ENCODE measurements around the gene IMPACT. TPM values are rescaled to one million over a fixed set of nuclear protein-coding genes. Genes with fewer than 3 reads are reported as not detected.
A peak's percentile ranks its signal among the peaks of the same experiment; 100 is the strongest.

Gene IMPACT, protein sequence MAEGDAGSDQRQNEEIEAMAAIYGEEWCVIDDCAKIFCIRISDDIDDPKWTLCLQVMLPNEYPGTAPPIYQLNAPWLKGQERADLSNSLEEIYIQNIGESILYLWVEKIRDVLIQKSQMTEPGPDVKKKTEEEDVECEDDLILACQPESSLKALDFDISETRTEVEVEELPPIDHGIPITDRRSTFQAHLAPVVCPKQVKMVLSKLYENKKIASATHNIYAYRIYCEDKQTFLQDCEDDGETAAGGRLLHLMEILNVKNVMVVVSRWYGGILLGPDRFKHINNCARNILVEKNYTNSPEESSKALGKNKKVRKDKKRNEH
- 10 to 100 TPM; 14.1 to 21.5 (median 20.6) TPM for total RNA-seq
- polyA plus RNA-seq: 1 to 10 TPM; 4.1 to 5.6 (median 4.8) TPM
- long read RNA-seq, donor 1, transcript IMPACT-201 (11 exons, 3,792 nt): major isoform, 17 of 20 reads
- long read RNA-seq, donor 1, partial matches to known transcripts: 2 of 20 reads
- long read RNA-seq, donor 1, other reads (novel, unspliced or antisense): 1 of 20 reads
- long read RNA-seq, donor 2, transcript IMPACT-201 (11 exons, 3,792 nt): major isoform, 24 of 30 reads
- long read RNA-seq, donor 2, partial matches to known transcripts: 0 of 30 reads
- long read RNA-seq, donor 2, other reads (novel, unspliced or antisense): 6 of 30 reads

DNA sequence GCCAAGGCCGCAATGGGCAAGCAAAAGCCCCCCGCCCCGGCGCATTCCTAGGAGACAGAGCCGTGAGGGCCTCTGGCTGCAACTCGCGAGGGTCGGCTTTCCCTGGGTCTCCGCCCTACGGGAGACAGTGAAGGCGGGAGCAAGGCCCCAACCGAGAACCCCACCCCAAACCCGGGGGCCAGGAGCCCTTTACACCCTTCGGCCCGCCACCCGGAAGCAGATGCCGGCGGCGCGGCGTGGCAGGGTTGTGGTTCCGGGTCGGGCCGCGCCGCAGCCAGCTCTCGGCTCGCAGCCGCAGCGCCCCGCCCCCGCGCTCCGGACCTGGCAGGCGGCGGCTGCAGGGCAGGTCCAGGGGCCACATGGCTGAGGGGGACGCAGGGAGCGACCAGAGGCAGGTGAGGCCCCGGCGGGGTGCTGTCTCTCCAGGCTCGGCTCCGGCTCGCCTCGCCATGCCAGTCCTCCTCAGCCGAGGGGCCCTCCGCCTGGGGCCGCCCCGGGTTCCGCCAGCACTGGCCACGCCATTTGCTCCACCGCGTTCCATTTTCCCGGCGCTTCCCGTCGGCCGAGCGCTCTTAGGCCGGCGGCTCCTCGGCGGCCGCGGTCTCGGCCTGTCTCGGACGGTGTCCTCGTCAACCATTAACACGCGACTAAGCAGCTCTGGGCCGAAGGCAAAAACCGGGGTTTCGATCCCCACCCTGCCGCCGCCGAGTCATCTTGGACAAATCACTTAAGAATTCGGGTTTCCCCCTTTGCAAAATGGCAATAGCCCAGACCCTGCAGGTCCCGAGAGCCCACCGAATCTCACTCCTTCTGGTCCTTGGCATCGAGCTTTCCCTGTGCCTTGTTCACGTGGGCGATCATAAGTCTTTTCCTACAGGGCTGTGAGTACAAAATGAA, at the start of gene IMPACT:
Gene IMPACT (plus strand): TSS at position 273 of the 897 bp plus-strand sequence. CDS start 87 bp downstream, at position 360.
- WGBS, 3 donors: 1% methylated on average over 55 to 82 of the region's 82 CpGs
- TF ChIP-seq, protein P1, sequence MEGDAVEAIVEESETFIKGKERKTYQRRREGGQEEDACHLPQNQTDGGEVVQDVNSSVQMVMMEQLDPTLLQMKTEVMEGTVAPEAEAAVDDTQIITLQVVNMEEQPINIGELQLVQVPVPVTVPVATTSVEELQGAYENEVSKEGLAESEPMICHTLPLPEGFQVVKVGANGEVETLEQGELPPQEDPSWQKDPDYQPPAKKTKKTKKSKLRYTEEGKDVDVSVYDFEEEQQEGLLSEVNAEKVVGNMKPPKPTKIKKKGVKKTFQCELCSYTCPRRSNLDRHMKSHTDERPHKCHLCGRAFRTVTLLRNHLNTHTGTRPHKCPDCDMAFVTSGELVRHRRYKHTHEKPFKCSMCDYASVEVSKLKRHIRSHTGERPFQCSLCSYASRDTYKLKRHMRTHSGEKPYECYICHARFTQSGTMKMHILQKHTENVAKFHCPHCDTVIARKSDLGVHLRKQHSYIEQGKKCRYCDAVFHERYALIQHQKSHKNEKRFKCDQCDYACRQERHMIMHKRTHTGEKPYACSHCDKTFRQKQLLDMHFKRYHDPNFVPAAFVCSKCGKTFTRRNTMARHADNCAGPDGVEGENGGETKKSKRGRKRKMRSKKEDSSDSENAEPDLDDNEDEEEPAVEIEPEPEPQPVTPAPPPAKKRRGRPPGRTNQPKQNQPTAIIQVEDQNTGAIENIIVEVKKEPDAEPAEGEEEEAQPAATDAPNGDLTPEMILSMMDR (IDR thresholded peaks at IDR 0.05): no peak
- Histone ChIP-seq H3K27ac (peak within 1 kb of the TSS; percentile 83), H3K9me3 (no peaks in the 10 kb centered on the region), H3K4me1 (no peaks in the 10 kb centered on the region), H3K27me3 (ENCODE audit: insufficient read depth in 3 of 3, low read length in 2 of 3) (peaks cover 0 to 37% (median 3%) of the 10 kb centered on the region in 3 donors), H3K4me3 (peak within 1 kb of the TSS; percentile 96), H3K36me3 (ENCODE audit: insufficient read depth in 1 of 2, low read depth in 1 of 2) (peaks cover 4 to 13% of the 10 kb centered on the region in 2 donors)
- DNase-seq (peak; percentile 88 to 91), ATAC-seq (peak; percentile 99 to 100 (median 99))
- intact Hi-C loops (cut with DNase I): no loop called here

DNA sequence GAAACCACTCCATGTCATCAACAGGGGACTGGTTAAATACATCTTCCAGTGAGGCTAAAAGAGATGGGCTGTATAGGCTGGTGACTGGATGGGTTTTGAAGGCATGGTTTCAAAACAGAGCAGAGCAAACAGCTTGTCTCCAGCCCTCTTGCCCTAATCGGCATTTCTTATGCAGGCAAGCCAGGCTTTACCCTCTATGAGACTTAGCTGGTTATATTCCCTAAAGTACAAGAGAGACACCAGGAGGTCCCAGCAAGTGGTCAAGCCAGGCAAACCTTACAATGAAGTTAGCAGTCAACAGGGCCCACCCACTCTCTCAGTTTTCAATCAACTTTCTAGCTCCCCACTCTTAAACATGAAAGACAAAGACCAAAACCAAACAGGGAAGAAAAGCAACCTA, 47.9 kb upstream of the IMPACT start:
- H3K9me3 ChIP-seq: no peaks in the 10 kb centered on the region
- whole genome bisulfite sequencing, 3 donors: 38 to 58% (median 57%) methylated on average over 1 of the region's 1 CpG
- DNase-seq (no peak), ATAC-seq (no peak)
- TF ChIP-seq, protein P1 (IDR thresholded peaks at IDR 0.05): no peak
- H3K36me3 ChIP-seq (ENCODE audit: insufficient read depth in 1 of 2, low read depth in 1 of 2): no peaks in the 10 kb centered on the region
- no peak overlapping the region for H3K4me3 ChIP-seq
- H3K27me3 ChIP-seq (ENCODE audit: insufficient read depth in 3 of 3, low read length in 2 of 3): peaks cover 0 to 5% (median 0%) of the 10 kb centered on the region in 3 donors
- H3K4me1 ChIP-seq: no peaks in the 10 kb centered on the region
- H3K27ac ChIP-seq: no peak overlapping the region
- intact Hi-C loops (cut with DNase I): no loop called here

DNA sequence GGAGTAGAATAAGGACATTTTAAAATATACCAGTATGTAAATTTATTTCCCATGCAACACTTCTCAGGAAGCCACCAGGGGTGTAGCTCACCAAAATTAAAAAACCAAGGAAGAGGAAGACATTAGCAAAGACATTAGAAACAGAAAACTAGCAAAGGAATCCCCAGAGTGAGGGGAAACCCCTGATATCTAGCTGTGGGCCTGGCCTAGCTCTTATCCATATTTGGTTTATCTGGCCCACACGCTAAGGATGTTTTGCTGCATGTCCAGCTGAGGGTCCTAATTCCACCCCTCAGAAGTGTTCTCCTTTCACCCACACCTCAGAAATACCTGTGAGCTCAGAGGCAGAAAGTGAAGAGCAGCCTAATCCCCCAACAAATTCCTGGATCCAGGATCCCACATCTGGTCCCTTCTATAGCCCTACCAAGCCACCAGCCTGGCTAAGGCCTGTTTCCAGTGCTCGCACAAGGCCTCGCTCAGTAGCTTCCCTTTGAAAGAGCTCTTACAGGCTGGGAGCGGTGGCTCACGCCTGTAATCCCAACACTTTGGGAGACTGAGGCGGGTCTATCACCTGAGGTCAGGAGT, 46.2 kb upstream of the IMPACT start:
- no peak for ATAC-seq
- H3K9me3 ChIP-seq: no peaks in the 10 kb centered on the region
- TF ChIP-seq, protein P1 (IDR thresholded peaks at IDR 0.05): no peak
- H3K4me1 ChIP-seq: no peaks in the 10 kb centered on the region
- H3K36me3 ChIP-seq (ENCODE audit: insufficient read depth in 1 of 2, low read depth in 1 of 2): no peaks in the 10 kb centered on the region
- H3K27ac ChIP-seq: no peak overlapping the region
- intact Hi-C loops (cut with DNase I): no loop called here
- 93 to 98% (median 96%) methylated on average over 6 of the region's 6 CpGs for WGBS, 3 donors
- peaks cover 0 to 5% (median 0%) of the 10 kb centered on the region in 3 donors for H3K27me3 ChIP-seq (ENCODE audit: insufficient read depth in 3 of 3, low read length in 2 of 3)
- no peak overlapping the region for H3K4me3 ChIP-seq
- no peak for DNase-seq

DNA sequence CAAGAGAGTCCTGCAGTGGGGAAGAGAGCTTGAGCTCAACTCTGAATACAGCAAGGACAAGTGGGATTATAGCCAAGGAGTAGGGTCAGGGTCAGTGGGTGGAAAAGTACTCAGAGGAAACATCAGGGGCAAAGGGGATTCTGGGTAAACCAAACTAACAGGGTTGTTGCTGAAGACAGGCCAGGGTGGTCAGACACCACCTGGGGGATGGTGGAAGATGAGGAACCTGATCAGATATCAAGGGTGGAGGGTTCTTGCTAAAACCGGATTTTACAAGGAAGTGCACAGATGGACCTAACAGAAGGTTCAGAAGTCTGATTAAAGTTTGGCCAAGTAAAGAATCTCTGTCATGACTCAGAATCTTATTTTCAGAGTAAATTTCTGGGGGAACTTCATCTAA, 45.3 kb upstream of the IMPACT start:
- H3K4me1 ChIP-seq: no peaks in the 10 kb centered on the region
- no peak for DNase-seq
- no peaks in the 10 kb centered on the region for H3K36me3 ChIP-seq (ENCODE audit: insufficient read depth in 1 of 2, low read depth in 1 of 2)
- WGBS, 3 donors: 65 to 78% (median 69%) methylated on average over 1 of the region's 1 CpG
- H3K4me3 ChIP-seq: no peak overlapping the region
- peaks cover 0 to 11% (median 0%) of the 10 kb centered on the region in 3 donors for H3K27me3 ChIP-seq (ENCODE audit: insufficient read depth in 3 of 3, low read length in 2 of 3)
- no peak overlapping the region for H3K27ac ChIP-seq
- no peak for ATAC-seq
- TF ChIP-seq, protein P1 (IDR thresholded peaks at IDR 0.05): no peak
- intact Hi-C loops (cut with DNase I): no loop called here
- no peaks in the 10 kb centered on the region for H3K9me3 ChIP-seq

Measured in psoas muscle (tissue), 8 donors.